Stimulated activated CD8-positive, alpha-beta memory T cell treated with anti-CD3 and anti-CD28 coated beads, Interleukin-12 subunit alpha, Interleukin-12 subunit beta, amount 100 ng/mL, for 24 hours (primary cell): ENCODE data around the gene LCP2.

ENCODE experiments used
- DNase-seq: peaks from one replicate; pipeline ENCODE4 v3.0.0-alpha.2; 2020; ENCODE audit errors: extremely low read depth

Gene LCP2

DNA sequence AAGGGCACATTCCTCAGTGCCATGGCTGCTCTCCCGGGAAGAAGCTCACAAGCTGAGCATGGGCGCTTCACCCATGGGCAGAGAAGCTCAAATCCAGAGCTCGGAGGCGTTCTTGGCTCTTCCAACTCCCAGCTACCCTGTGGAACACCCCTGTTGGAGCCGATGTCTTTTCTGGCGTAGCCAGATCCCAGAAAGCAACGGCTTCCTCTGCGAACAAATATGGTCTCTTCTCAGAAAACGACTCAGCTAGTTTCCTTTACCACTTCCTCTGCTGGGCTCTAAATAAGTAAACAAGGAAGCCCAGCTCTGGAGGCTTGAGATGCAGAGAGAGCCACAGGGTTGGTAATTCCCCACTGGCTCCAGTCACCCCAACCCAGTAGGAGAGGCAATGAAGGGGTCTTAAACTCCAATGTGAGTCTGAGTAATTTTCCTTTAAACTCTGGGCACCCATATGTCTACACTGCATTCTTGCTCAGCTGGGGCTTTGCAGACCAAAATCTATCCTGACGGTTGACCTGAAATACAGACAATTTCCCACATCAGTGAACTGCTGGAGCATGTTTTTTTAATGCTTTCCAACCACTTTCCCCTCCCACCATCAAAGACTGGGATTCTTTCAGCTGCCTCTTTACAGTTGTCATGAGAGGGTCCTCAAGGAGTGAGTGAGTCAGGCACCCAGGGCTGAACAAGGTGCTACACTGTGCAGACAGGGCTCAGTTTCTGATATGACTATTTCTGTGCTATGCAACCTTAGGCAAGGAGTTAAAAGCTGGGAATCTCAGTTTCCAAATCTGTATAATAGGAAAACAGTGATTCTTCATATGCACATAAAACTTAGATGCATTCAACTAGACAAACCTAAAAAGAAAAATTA is at the start of gene LCP2:
TSS of gene LCP2 (minus strand) at position 189 of the 874 bp plus-strand sequence. CDS start at position 23, 166 bp downstream.
- DNase-seq, result no peak

DNA sequence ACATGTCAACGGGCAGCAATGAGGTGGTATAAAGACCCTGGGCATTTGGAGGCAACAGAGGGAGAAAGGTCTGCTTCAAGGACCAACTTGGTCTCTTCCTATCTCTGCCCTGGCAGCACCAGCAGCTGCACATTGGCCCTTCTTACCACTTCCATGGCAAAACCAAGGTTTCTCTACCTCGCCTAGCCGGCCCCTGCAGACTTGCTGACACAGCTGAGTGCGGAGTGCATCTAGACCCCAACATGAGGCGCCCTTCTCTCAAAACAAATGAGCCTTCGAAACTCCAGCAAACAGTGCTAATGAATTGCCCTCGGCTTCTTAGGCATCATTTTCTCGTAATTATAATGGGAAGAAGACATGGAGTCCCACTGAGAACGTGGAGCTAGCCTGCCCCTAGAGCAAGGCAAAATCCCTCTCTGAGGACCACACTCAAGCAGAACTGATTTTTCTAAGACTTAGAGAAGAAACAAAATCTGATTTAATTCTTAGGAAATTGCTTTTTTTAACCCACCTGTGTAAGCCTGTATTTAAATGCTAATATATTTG is 49.5 kb upstream of the LCP2 start:
- DNase-seq, result no peak

DNA sequence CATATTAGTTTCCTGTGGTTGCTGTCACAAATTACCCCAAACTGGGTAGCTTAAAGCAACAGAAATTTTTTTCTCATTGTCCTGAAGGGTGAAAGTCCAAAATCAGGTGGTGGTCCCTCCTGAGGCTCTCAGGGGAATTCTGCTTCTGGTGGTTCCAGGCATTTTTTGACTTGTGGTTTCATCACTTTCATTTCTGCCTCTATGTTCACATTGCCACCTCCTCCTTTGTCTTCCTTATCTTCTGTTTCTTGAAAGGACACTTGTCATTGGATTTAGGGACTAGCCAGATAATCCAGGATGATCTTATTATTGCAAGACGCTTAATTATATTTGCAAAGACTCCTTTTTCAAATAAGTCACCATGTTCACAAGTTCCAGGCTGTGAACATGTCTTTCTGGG is 48.4 kb upstream of the LCP2 start:
- no peak for DNase-seq

DNA sequence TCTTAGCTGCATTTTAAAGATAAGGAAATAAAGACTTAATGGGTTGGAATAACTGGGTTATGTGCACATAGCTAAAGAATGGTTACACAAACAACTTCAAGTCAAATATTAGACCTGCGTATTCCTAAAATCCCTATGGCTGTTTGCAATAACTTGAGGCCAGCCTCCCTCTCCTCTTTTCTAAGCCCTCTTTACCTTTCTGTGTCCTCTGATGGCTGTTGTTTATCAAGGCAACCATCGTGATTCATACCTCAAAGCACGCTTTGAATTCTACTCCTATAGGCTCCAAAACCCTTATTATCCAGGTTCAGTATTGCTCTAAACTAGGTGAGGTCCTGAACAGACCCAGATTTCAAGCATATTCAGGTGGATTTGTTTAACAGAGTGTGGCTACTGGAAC is 45.6 kb upstream of the LCP2 start:
- no peak for DNase-seq

DNA sequence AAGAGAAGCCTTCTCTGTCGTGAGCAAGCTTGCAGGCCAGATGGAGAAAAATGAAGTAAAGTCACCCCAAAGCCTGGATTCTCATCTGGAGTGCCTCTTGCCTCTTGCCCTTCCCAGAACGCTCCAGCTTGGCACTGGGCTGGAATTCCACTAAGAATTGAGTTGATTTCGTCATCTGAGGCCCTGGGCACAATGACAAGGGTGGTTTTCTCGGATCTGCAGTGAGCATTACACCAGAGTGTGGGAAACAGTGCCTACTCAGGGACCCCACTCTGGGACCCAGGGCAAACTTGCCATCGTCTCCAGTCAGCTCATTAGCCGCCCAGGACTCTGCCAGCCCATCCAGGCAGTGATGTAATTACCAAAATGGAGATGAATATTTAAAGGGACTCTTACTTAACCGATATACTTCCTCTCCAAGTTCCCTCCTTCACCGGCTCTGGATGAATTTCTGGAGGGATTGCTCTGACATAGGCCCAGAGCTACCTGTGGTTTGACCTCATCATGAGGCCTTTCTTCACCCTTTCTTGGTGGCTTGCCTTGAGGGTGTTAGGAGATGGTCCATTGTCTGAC is 44.7 kb upstream of the LCP2 start:
- DNase-seq, result no peak

DNA sequence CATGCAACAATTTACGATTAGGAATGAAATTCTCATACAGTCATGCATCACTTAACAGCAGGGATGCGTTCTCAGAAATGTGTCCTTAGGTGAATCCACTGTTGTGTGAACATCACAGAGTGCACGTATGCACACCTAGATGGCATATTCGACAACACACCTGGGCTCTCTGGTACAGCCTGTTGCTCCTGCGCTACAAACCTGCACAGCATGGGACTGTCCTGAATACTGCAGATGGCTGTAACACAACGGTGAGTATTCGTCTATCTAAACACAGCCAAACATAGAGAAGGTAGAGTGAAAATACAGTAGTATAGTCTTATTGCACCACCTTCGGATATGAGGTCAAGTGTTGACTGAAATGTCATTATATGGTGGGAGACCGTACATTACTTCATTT is 44.0 kb upstream of the LCP2 start:
- DNase-seq, result no peak

DNA sequence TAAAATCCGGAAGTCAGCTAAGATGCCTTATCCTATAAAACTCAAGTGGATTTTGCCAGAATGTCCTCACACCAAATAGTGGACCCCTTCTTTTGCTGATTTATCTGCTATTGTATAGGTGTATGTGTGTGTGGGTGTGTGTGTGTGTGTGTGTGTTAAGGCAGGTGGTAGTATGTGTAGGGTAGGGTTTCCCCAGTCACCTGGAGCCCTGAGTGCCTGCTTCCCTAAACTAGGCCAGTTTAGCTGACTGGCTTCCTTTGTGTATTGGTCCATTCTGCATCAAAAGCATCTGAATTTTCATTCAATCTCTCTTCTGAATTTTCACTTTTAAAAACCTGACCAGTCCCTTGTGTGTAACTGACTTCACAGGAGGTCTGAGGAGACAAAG is 42.2 kb upstream of the LCP2 start:
- DNase-seq, result no peak

DNA sequence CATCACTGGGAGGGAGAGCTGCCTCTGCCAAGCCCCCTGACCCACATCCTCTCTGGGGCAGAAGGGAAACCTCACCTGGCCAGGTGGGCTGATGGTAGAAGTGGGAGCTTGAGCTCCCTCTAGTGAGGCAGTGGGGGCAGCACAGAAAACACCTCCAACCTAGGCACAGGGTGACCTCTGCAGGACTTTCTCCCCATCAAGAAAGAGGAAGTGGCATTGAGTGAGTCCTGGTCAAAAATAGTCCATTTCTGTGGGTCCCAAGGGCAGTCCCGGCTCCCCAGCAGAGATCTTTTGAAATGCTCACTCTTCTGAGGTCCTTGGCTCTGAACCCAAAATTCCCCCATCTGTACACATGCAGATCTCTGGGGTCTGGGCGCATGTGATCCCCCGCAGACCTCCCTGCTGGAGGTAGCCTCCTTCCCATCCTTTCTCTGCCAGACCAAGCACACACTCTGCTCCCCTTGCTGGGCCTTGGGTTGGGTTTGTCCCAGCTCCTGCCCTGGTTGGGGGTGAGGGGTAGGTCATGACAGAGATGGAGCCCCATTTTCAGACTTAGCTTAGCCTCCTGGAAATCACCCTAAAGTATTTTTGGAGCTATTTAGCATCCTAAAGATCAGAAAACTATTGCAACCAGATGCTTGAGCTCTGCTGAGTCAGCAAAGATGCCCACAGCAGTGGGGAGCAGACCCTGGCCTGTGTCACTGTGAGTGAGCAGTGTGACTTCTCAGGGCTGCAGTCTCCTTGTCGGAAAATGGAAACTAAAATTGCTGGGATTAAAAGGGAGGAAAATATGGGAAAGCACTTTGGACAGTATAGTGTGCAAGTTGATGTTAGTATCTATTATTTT is 41.6 kb upstream of the LCP2 start:
- DNase-seq, result no peak

DNA sequence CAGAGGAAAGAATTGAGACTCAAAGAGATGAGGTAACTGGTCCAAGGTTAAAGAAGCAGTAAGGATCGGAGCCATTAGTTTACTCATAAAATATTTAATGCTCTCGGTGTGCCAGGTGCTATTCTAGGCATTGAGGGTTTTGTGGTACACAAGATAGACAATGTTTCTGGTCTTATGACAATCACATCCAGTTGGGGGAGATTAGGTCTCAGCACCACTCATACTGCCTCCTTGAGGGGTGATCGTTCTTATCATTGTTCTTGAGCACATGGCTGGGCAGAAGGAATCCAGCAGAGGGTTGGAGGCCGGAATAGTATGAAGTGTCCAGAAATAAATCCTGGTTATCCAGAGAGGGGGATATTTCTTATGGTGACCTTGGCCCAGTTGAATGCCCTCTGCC is 40.7 kb upstream of the LCP2 start:
- DNase-seq, result no peak

DNA sequence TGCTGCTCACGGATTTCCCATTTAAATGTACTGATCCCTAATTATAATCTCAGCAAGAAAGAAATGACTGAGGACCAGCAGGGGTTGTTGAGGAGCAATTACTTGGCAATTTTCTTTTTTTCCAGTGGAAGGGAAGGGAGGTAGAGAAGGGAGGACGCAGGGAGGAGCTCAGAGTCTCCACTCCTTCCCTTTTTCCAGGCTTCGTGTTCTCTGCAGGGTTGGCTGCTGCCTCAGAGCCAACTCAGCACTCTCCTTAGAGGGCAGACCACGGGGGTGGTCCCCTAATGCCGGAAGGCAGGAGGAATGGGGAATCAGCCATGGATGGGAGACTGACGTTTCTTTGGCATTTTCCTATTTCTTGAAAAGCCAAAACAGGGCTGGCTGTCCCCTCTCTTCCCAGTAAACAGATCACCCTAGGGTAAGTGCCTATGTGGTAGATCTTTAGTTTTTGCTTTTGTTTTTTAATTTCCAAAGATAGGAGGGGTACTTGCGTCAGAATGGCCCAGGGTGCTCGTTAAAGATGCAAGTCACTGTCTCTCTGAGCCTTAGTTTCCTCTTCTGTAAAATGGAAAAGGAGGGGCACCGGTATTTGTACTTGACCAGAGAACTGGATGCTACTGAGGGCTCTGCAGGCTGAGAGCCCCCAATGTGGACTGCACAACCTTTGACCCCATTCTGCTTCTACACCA is 39.6 kb upstream of the LCP2 start:
- DNase-seq, result no peak

DNA sequence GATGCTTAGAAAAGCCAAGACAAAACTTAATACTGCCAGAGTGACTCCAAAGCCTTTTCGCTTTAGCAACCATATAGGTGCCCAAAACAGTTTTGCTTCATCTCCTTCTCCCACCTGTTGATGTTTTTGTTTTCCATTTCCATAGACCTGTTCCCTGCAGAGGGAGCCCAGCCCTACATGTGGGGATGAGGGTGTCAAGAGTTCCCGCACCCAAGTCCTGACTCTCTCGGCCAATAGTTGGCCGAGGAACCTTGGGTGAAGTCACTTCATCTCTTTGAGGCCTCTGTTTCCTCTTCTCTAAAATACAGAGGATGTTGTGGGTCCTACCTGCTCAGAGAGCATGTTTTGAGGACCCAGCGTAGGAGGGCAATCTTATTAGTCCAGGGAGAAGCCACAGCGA is 38.5 kb upstream of the LCP2 start:
- DNase-seq, result no peak

DNA sequence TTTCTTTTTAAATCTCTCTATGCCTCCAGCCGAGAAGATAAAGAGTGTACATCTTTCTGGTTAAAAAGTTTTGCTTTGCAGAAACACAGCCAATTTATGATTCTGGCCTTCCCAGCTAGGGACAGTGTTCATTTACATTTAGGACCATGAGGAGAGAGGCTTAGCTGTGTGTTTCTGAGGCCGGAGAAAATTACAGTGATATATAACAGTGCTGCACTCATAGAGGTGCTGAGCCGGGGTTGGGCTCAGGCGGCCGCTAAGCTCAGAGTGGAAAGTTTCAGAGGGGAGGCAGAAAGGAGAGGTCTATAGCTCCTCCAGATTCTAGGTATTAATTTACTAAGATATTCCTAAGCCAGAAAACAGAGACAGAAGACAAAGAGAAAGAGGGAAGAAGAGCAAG is 37.0 kb upstream of the LCP2 start:
- no peak for DNase-seq

DNA sequence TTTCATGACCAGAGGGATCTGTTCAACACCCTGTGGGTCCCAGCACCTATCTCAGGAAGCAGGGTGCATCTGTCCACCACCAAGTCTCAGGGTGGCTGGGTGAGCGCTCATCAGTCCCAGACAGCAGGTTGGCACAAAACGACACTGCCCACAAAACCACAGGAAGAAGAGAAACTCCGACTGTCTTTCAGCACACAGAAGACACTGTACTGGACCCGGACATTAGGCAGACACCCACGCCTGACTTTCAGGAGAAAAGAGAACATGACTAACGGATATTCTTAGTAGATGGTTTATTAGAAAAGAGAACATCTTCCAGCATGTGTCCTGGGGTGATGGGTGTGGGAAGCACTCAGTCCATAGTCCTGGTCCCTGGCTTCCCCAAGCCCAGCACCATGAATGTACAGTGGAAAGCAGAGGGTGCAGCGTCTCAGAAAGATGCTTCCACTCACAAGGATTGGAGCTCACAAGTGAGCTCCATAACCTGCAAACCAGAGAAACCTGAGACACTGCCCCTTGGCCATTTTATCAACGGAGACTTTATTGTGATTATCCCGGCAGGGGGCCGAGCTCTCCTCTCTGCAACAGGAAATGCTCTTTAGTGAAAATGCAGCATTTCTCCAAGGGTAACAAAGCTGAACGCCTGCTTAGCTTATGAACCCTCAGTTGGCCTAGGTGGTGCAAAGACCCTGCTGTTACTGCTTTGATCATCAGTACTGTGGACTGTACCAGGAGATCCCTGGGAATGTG is 35.8 kb upstream of the LCP2 start:
- DNase-seq, result no peak

DNA sequence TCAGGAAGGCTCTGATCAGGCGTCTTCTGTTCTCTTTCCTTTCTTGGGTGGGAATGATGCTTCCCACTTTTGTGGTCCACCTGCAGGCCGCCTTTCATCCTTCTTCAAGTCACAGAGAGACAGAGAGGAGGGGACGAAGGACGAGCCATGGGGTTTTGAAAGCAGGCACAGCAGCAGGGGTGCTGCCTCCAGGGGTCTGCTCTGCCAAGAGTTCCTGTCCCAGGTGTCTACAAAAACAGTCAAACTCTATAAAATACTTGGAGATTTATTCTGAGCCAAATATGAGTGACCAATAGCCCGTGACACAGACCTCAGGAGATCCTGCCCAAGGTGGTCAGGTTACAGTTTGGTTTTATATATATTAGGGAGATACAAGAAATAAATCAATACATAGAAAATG is 34.5 kb upstream of the LCP2 start:
- DNase-seq, result no peak

DNA sequence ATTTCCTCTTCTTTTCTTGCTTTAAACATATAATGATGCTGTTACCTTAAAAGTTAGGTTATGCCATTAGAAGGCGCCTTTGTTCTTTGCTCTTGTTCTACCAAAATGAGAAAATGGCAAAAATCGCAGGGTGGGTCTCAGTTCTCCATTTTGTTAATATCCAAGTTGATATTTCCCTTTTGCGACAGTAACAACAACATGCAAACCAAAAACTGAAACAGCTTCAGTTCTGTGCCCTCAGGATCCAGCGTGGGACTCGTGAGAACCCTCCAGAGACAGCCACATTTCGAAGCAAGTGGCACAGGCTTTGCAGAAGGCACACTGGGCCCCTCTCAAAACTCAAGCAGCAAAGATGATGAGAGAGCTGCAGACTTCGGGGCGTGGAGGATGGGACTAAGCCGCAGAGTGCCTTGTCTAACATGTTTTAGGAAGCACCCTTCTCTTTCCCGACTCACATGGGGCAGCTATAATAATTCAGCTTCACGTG is 33.0 kb upstream of the LCP2 start:
- DNase-seq, result no peak

DNA sequence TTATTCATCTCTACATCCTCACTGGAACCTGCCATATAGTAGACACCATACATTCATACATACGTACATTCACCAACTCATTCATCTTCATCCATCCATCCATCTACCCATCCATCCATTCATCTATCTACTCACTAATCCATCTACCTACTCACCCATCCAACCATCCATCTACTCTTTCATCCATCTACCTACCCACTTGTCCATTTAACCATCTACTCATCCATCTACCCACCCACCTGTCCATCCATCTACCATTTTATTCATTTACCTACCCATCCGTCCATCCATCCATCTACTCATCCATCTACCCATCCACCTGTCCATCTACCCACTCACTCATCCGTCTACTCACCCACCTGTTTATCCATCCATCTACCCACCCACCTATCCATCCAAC is 31.9 kb upstream of the LCP2 start:
- DNase-seq, result no peak

DNA sequence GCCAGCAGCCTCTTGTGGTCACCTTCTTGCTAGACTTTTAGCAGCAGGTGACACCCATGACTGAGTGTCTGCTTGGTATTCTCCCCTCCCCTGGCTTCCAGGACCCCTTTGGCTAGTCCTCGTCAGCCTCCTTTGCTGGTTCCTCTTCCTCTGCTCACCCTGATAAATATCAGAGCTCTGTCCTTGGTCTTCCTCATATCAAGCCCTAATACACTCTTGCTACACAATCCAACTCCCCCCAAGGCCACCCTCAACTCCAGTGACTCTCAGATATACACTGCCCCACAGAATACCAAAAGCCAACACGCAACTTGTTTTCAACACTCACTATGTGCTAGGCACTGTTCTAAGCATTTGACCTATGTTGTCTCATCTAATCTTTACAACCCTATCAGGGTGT is 30.3 kb upstream of the LCP2 start:
- DNase-seq, result no peak

DNA sequence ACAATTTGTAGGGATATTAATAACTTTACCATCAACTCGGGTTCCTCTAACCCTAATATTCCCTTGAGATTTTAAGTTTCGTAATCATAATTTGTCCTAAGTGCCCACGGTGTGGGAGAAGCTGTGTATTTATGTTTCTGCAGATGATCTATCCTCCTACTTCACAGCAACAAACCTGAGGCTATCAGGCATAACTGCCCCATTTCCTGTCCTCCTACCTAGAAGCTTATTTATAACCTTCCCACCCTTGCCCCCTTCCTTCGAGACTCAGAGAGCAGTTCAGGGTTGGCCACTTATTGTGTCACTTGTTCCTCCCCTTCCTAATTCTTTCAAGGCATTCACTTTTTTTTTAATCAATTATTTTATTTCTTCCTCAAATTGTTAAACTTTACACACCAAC is 29.6 kb upstream of the LCP2 start:
- no peak for DNase-seq

DNA sequence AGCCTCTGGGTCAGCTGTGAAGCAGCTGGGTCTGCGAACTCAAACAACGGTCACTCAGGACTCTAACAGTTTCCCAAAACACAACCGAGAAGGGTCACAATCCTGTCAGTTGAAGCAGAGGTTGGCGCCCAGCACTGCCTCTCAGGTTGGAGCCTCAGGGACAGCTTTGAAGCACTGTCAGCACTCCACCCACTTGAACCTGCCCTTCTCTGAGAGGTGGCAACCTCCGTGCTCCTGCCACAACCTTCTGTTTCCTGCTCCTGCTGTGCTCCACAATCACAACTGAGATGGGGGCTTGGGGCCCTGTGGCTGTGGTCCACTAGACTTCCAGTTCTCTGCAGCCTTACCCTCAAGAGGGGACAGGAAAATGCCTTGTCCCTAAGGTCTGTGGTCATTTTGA is 21.7 kb upstream of the LCP2 start:
- DNase-seq, result no peak

DNA sequence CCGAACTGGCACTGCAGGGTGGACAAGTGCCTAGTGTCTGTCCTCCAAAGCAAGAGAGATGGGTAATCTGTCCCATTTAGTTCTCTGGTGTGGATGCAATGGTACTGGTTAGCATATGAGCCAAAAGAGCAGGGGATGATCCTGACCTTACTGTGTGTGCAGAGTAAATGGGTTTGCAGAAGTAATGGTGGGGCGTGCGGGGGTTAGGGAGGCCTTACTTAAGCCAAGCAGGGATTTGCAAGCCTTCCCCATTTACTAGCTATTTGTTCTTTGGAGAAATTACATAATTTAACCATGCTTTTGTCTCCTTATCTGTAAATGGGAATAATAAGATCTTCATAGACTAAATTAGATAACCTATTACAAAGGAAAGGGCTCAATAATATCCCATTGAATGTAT is 19.9 kb upstream of the LCP2 start:
- DNase-seq, result no peak

DNA sequence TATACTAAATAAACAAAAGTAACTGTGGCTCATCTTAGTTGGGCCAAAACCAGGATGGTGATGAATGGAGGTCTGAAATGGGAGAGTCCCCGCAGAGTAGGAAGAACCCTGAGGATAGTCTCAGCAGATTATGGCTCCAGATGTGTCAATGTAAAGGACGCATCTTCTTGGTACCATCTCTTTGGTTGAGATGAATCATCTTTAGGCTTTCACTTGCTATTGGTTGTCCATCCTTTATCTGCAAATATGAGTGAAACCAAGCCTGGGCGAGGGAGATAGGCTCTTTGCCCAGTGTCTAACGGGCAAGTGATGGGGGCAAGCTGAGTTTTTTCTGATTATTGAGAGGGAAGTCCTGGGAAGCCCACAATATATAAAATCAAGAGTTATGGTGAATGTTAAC is 19.4 kb upstream of the LCP2 start:
- no peak for DNase-seq
